Gastroesophageal sphincter (tissue), 3 donors: ENCODE results near the gene GABBR2.

Source experiments
- POLR2A ChIP-seq, 2 donors: fragments of 450-650 bp; IDR thresholded peaks; one replicate each; pipeline ENCODE4 v1.6.1; 2017; ENCODE audit warnings: antibody characterized with exemption in 2 of 2, mild to moderate bottlenecking in 2 of 2, moderate library complexity in 1 of 2
- POLR2AphosphoS5 ChIP-seq: sonication (generic); formaldehyde crosslinking; IDR thresholded peaks from one replicate; pipeline ENCODE4 v1.6.1; 2017; ENCODE audit warnings: antibody characterized with exemption
- TF ChIP-seq, protein P1 (sequence below), 4 experiments: fragments of 200-600 bp in 2 of 4; fragments of 450-650 bp in 2 of 4; sonication (generic) in 1 of 4; IDR thresholded peaks; one replicate each; pipeline ENCODE4 v1.5.1; 2017 to 2019; ENCODE audit warnings: antibody characterized with exemption in 4 of 4, mild to moderate bottlenecking in 2 of 4, moderate library complexity in 2 of 4

DNA sequence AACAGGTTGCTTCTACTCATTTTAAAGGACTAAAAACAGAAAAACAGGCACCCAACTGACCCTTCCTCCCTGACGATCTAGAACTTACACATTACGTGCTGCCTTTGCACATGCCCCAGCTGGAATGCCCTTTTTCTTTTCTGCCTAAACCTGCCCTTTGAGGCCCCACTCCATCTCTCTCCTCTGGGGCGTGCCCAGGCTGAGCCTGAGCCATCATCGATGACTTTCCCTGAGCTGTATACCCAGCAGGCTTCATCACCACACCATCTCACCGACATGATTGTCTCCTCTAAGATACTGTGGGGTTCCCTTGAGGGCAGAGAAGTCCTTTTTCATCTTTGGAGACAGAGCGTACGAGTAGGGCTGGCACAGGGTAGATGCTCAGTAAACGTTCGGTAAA is 24.1 kb upstream of the GABBR2 start:
- TF ChIP-seq, protein P1, sequence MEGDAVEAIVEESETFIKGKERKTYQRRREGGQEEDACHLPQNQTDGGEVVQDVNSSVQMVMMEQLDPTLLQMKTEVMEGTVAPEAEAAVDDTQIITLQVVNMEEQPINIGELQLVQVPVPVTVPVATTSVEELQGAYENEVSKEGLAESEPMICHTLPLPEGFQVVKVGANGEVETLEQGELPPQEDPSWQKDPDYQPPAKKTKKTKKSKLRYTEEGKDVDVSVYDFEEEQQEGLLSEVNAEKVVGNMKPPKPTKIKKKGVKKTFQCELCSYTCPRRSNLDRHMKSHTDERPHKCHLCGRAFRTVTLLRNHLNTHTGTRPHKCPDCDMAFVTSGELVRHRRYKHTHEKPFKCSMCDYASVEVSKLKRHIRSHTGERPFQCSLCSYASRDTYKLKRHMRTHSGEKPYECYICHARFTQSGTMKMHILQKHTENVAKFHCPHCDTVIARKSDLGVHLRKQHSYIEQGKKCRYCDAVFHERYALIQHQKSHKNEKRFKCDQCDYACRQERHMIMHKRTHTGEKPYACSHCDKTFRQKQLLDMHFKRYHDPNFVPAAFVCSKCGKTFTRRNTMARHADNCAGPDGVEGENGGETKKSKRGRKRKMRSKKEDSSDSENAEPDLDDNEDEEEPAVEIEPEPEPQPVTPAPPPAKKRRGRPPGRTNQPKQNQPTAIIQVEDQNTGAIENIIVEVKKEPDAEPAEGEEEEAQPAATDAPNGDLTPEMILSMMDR (IDR thresholded peaks at IDR 0.05), result no peak
- TF ChIP-seq POLR2A (IDR thresholded peaks at IDR 0.05) (no peak), POLR2AphosphoS5 (no peak)
